Measurements from ENCODE around the gene SLN. TPM values are rescaled to one million over a fixed set of nuclear protein-coding genes. Genes with fewer than 3 reads are reported as not detected.

SLN gene
- total and polyA plus RNA-seq, 10 of the 15 experiments (the other 5 are each of a cell fraction or from before 2014, with no cell fraction given), result 0.39 TPM; not detected in 9

DNA sequence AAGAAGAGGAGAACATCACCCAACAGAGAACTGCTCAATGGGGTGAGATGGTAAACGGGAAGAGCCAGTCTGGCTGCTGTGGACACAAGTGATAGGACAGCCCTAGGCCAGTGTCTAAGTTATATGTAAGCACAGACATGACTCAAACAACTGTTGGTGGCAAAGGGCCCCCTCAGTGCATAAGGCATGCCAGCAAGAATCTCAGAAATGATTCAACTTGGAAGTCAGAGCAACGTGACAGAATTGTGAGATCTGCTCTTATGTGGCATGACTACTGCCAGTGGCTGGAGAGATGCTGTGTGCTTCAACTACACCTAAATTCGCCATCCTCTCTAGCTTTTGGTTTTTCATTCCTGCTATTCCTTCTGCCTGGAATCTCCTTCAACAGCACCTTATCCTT lies 7.4 kb downstream of the SLN start:
- ATAC-seq (no peak; the same call in 1 of the 3 replicates), FAIRE-seq (no peak), DNase-seq (ENCODE audit: low read depth, low spot score) (no peak)
- Histone ChIP-seq H3K4me2 (ENCODE audit: control insufficient read depth, insufficient read depth) (no peak overlapping the region), H3K79me2 (ENCODE audit: control insufficient read depth, insufficient read depth, low read length) (no peaks in the 10 kb centered on the region), H3K9me3 (replicated peaks; ENCODE audit: control insufficient read depth, insufficient read depth, low read length) (no peaks in the 10 kb centered on the region), H3K9ac (ENCODE audit: control insufficient read depth, insufficient read depth, low read length) (no peak overlapping the region), H3K4me3 (no peak overlapping the region), H3K27me3 (replicated peaks in 1 of 2; ENCODE audit: control insufficient read depth in 2 of 2, insufficient read depth in 2 of 2, low read length in 1 of 2) (peaks cover 3 to 8% of the 10 kb centered on the region in 2 experiments; a peak in 3 of 4 replicates), H3K36me3 (ENCODE audit: control insufficient read depth in 2 of 2, insufficient read depth in 2 of 2, low read length in 1 of 2) (no peaks in the 10 kb centered on the region), H3K27ac (ENCODE audit: control insufficient read depth, insufficient read depth) (no peak overlapping the region), H2AFZ (ENCODE audit: control insufficient read depth, low read depth, low read length) (no peak overlapping the region), H3K4me1 (ENCODE audit: control insufficient read depth, insufficient read depth, low read length) (no peaks in the 10 kb centered on the region), H4K20me1 (ENCODE audit: control insufficient read depth, insufficient read depth) (no peaks in the 10 kb centered on the region)
- ChIA-PET POLR2A (no interaction called here), SMC1A (ENCODE audit: uncharacterized antibody, unreplicated experiment) (no interaction called here), RAD21 (ENCODE audit: unreplicated experiment) (no interaction called here), CTCF (interaction anchor here (1.3 kb wide), 1 partner anchor 133 kb away, joined by 3 read pairs; no protein-coding TSS in a partner anchor)
- TF ChIP-seq, protein P1, sequence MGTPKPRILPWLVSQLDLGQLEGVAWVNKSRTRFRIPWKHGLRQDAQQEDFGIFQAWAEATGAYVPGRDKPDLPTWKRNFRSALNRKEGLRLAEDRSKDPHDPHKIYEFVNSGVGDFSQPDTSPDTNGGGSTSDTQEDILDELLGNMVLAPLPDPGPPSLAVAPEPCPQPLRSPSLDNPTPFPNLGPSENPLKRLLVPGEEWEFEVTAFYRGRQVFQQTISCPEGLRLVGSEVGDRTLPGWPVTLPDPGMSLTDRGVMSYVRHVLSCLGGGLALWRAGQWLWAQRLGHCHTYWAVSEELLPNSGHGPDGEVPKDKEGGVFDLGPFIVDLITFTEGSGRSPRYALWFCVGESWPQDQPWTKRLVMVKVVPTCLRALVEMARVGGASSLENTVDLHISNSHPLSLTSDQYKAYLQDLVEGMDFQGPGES (IDR thresholded peaks at IDR 0.05), result no peak
- TF ChIP-seq, protein P2, sequence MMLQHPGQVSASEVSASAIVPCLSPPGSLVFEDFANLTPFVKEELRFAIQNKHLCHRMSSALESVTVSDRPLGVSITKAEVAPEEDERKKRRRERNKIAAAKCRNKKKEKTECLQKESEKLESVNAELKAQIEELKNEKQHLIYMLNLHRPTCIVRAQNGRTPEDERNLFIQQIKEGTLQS (IDR thresholded peaks at IDR 0.05; ENCODE audit: borderline replicate concordance, extremely low read depth, low read depth, low read length), result no peak
- TF ChIP-seq, protein P3, sequence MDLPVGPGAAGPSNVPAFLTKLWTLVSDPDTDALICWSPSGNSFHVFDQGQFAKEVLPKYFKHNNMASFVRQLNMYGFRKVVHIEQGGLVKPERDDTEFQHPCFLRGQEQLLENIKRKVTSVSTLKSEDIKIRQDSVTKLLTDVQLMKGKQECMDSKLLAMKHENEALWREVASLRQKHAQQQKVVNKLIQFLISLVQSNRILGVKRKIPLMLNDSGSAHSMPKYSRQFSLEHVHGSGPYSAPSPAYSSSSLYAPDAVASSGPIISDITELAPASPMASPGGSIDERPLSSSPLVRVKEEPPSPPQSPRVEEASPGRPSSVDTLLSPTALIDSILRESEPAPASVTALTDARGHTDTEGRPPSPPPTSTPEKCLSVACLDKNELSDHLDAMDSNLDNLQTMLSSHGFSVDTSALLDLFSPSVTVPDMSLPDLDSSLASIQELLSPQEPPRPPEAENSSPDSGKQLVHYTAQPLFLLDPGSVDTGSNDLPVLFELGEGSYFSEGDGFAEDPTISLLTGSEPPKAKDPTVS (IDR thresholded peaks at IDR 0.05; ENCODE audit: low read depth, low read length), result no peak
- TF ChIP-seq ZNF622 (IDR thresholded peaks at IDR 0.05) (no peak), ZBED1 (IDR thresholded peaks at IDR 0.05; ENCODE audit: borderline replicate concordance) (no peak), YY1 (IDR thresholded peaks at IDR 0.05; ENCODE audit: low read depth, low read length) (no peak), CREM (IDR thresholded peaks at IDR 0.05; ENCODE audit: low read depth) (no peak), JUND (IDR thresholded peaks at IDR 0.05; ENCODE audit: low read depth, low read length) (no peak), POU2F2 (IDR thresholded peaks at IDR 0.05; ENCODE audit: borderline replicate concordance, low read depth, low read length) (no peak), MYB (IDR thresholded peaks at IDR 0.05; ENCODE audit: borderline replicate concordance, low read depth, low read length) (no peak), NFYB (IDR thresholded peaks at IDR 0.05; ENCODE audit: insufficient read depth, low read depth, low read length) (no peak), SUPT20H (IDR thresholded peaks at IDR 0.05; ENCODE audit: borderline replicate concordance, control insufficient read depth, low read depth, low read length) (no peak), HDGF (IDR thresholded peaks at IDR 0.05) (no peak)
- TF ChIP-seq, protein P4, sequence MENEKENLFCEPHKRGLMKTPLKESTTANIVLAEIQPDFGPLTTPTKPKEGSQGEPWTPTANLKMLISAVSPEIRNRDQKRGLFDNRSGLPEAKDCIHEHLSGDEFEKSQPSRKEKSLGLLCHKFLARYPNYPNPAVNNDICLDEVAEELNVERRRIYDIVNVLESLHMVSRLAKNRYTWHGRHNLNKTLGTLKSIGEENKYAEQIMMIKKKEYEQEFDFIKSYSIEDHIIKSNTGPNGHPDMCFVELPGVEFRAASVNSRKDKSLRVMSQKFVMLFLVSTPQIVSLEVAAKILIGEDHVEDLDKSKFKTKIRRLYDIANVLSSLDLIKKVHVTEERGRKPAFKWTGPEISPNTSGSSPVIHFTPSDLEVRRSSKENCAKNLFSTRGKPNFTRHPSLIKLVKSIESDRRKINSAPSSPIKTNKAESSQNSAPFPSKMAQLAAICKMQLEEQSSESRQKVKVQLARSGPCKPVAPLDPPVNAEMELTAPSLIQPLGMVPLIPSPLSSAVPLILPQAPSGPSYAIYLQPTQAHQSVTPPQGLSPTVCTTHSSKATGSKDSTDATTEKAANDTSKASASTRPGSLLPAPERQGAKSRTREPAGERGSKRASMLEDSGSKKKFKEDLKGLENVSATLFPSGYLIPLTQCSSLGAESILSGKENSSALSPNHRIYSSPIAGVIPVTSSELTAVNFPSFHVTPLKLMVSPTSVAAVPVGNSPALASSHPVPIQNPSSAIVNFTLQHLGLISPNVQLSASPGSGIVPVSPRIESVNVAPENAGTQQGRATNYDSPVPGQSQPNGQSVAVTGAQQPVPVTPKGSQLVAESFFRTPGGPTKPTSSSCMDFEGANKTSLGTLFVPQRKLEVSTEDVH (IDR thresholded peaks at IDR 0.05; ENCODE audit: low read depth, partially characterized antibody), result no peak
- 0% methylated on average over 3 of the region's 3 CpGs for WGBS (ENCODE audit: insufficient coverage, insufficient replicate concordance, low lambda C conversion rate, missing lambda C conversion rate)
- no TSS peak for BruUV-seq (replicated peaks)
- in situ Hi-C loops (cut with MboI) (no loop called here), intact Hi-C loops (cut with micrococcal nuclease; ENCODE audit: unreplicated experiment) (no loop called here)

Measured in GM12878 (cell line).